Adrenal gland (tissue), 12 donors: Measurements from ENCODE around the gene NCK2. TPM values are rescaled to one million over a fixed set of nuclear protein-coding genes. Genes with fewer than 3 reads are reported as not detected.

Experiments
- DNase-seq, 7 donors: peaks; one replicate each; pipeline ENCODE4 v3.0.0-alpha.2; 2019 to 2020
- H3K27ac ChIP-seq, 5 donors: fragments of 200-600 bp; sonication (generic) in 4 of 5; 1 replicate in 3 of 5; 2 replicates in 2 of 5; pipeline versions ENCODE4 v1.5.1 to v1.8.0; 2016 to 2020; ENCODE audit warnings: mild to moderate bottlenecking in 1 of 5
- H3K27me3 ChIP-seq: fragments of 200-600 bp; 2 replicates; pipeline ENCODE4 v1.8.0; 2021
- H3K36me3 ChIP-seq, 2 donors: fragments of 200-600 bp; replicated peaks in 1 of 2; 1 replicate in 1 of 2; 2 replicates in 1 of 2; pipeline versions ENCODE4 v1.5.1 to v1.8.0; 2018 to 2022
- H3K4me1 ChIP-seq, 2 donors: fragments of 200-600 bp; replicated peaks in 1 of 2; 1 replicate in 1 of 2; 2 replicates in 1 of 2; pipeline versions ENCODE4 v1.5.1 to v1.8.0; 2018 to 2021
- H3K4me3 ChIP-seq, 4 donors: fragments of 200-600 bp; sonication (generic) in 3 of 4; one replicate each; pipeline ENCODE4 v1.5.1; 2016 to 2018
- H3K9me3 ChIP-seq, 3 donors: fragments of 200-600 bp; sonication (generic) in 1 of 3; replicated peaks in 1 of 3; 1 replicate in 2 of 3; 2 replicates in 1 of 3; pipeline versions ENCODE4 v1.5.1 to v1.8.0; 2016 to 2021
- POLR2A ChIP-seq, 2 donors: fragments of 450-650 bp; IDR thresholded peaks; one replicate each; pipeline ENCODE4 v1.6.1; 2017; ENCODE audit warnings: antibody characterized with exemption in 2 of 2, mild to moderate bottlenecking in 2 of 2, moderate library complexity in 1 of 2
- WGBS, 4 donors: extraction: QIAGEN DNeasy Blood & Tissue Kit in 2 of 4; methylation state at CpG; one replicate each; pipeline versions ENCODE4 v1.1.5 to v1.1.7; 2013 to 2017; 5-methylcytosine and 5-hydroxymethylcytosine counted together
- intact Hi-C, 2 donors: fragments of 100-400 bp; cut with DNase I; formaldehyde crosslinking; loops; one replicate each; pipeline versions ENCODE4 v1.14.1 to v1.15.0; 2022 to 2023
- polyA plus RNA-seq, 3 donors: library from polyadenylated mRNA; stranded (reverse); fragments of 200-250 nt in 2 of 3; fragments of 350-450 nt in 1 of 3; fragmentation: Illumina TruSeq in 1 of 3; extraction: RNeasy Lipid Tissue Mini Kit (QIAGEN cat#74804) in 1 of 3; gene quantifications; one replicate each; pipeline ENCODE4 v1.2.3, GENCODE V29; 2013 to 2014
- total RNA-seq, 9 donors: library from RNA; depleted of rRNA in 4 of 9; stranded (reverse); fragments of >200 nt in 4 of 9; fragments of 120-200 nt in 1 of 9; fragmentation: NEBNext Ultra II Directional in 1 of 9; extraction: Animal tissue kit (Norgen Biotek cat#: 25700) in 1 of 9; gene quantifications; one replicate each; pipeline versions ENCODE4 v1.1.0 to v1.2.4, GENCODE V29; 2013 to 2023
- TF ChIP-seq, protein P1 (sequence below), 6 experiments: fragments of 450-650 bp in 4 of 6; fragments of 200-600 bp in 2 of 6; sonication (generic) in 1 of 6; IDR thresholded peaks; 1 replicate in 5 of 6; 2 replicates in 1 of 6; pipeline versions ENCODE4 v1.5.1 to v1.8.0; 2016 to 2021; ENCODE audit warnings: antibody characterized with exemption in 6 of 6, mild to moderate bottlenecking in 2 of 6, moderate library complexity in 1 of 6
- donor health status: healthy with polysubstance abuse.
- donor health status: Bipolar disorder and iron deficiency.
- donor health status: DM: yes; HTN: yes; CAD: no.
- donor health status: DM: no; HTN: no; CAD: no.
- donor health status: DM: no; HTN: no; CAD: no.
- donor health status: DM: yes; HTN: yes; CAD: no.

Gene NCK2
- total and polyA plus RNA-seq, 12 donors = 13.7 to 56.0 (median 37.3) TPM

DNA sequence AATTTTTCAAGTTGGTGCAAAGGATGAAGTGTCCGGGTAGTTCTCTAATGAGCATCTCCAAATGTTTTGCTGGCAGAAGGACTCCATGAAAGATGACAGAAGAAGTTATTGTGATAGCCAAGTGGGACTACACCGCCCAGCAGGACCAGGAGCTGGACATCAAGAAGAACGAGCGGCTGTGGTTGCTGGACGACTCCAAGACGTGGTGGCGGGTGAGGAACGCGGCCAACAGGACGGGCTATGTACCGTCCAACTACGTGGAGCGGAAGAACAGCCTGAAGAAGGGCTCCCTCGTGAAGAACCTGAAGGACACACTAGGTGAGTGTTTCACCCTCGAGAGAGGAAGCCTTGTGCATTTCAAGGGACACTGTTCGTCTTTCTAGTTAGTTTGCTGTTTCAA is 110.3 kb downstream of the NCK2 start:
- Histone ChIP-seq H3K27ac (no peak overlapping the region), H3K36me3 (peaks cover 0 to 7% of the 10 kb centered on the region in 2 donors), H3K4me1 (peaks cover 0 to 4% of the 10 kb centered on the region in 2 donors), H3K4me3 (no peak overlapping the region), H3K27me3 (no peaks in the 10 kb centered on the region), H3K9me3 (no peaks in the 10 kb centered on the region)
- TF ChIP-seq, protein P1, sequence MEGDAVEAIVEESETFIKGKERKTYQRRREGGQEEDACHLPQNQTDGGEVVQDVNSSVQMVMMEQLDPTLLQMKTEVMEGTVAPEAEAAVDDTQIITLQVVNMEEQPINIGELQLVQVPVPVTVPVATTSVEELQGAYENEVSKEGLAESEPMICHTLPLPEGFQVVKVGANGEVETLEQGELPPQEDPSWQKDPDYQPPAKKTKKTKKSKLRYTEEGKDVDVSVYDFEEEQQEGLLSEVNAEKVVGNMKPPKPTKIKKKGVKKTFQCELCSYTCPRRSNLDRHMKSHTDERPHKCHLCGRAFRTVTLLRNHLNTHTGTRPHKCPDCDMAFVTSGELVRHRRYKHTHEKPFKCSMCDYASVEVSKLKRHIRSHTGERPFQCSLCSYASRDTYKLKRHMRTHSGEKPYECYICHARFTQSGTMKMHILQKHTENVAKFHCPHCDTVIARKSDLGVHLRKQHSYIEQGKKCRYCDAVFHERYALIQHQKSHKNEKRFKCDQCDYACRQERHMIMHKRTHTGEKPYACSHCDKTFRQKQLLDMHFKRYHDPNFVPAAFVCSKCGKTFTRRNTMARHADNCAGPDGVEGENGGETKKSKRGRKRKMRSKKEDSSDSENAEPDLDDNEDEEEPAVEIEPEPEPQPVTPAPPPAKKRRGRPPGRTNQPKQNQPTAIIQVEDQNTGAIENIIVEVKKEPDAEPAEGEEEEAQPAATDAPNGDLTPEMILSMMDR (IDR thresholded peaks at IDR 0.05) = no peak
- TF ChIP-seq POLR2A (IDR thresholded peaks at IDR 0.05) = no peak
- DNase-seq = no peak
- intact Hi-C loops = no loop called here
- 95 to 98% (median 96%) methylated on average over 16 of the region's 16 CpGs for WGBS, 4 donors

DNA sequence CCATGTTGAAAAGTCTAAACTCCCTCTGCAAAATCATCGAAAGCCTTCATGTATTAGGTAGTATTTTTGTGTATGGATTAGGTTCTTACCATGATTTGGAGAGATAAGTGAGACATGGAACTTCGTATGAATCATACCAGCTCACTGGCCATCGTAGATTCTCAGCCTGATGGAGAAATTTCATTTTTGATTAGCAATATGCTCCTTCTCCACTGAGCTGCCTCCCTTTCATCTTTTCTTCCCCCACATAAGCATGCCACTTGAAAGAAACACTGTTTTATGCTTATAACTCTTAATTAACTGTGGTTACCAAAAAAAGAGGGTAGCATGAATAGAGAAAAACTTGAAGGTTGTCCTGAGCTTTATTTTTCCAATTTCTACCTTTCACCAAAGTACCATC is 111.9 kb downstream of the NCK2 start:
- TF ChIP-seq, protein P1 (IDR thresholded peaks at IDR 0.05) = peak in 1 of 6 experiments; percentile 5
- TF ChIP-seq POLR2A (IDR thresholded peaks at IDR 0.05) = no peak
- WGBS, 4 donors = 49 to 58% (median 51%) methylated on average over 3 of the region's 3 CpGs
- peaks cover 0 to 4% of the 10 kb centered on the region in 2 donors for H3K4me1 ChIP-seq
- no peak for DNase-seq
- peaks cover 0 to 7% of the 10 kb centered on the region in 2 donors for H3K36me3 ChIP-seq
- H3K27ac ChIP-seq = peak overlapping the region in 1 of 5 donors; percentile 23
- intact Hi-C loops = no loop called here
- peak overlapping the region in 1 of 4 donors; percentile 37 for H3K4me3 ChIP-seq
- no peaks in the 10 kb centered on the region for H3K27me3 ChIP-seq
- no peaks in the 10 kb centered on the region for H3K9me3 ChIP-seq

DNA sequence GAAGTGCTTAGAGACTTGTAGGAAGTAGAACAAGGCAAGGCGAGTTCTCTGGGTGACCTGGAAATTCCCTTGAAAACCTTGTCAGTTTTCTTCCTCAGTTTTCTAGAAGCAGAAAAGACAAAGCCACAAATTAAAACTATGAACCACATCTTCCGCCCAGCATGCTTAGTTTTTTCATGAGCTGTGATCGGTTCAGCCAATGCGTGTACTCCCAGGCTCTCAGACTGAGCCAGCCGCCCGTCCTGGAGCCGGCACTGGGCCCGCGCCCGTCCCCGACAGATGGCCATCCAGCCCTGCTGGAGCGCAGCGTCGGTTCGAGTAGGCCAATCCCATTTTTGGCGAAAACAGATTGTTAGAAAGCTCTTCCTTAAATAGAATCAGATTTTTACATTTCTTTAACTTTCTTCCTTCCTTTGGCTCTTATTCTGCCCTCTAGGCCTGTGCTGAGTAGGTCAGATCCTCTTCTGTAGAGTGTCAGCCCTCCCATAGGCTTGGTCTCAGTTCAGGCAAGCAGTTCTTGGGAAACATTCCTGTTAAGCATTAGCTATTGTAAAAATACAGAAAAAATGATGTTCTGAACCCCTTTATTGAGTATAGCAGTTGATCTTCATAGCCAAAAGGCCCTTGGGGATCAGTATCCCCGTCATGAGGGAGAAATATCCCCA is 112.5 kb downstream of the NCK2 start:
- TF ChIP-seq, protein P1 (IDR thresholded peaks at IDR 0.05) = no peak
- TF ChIP-seq POLR2A (IDR thresholded peaks at IDR 0.05) = no peak
- Histone ChIP-seq H3K4me3 (no peak overlapping the region), H3K4me1 (peaks cover 0 to 4% of the 10 kb centered on the region in 2 donors), H3K9me3 (no peaks in the 10 kb centered on the region), H3K27me3 (no peaks in the 10 kb centered on the region), H3K27ac (no peak overlapping the region), H3K36me3 (peaks cover 0 to 7% of the 10 kb centered on the region in 2 donors)
- intact Hi-C loops = no loop called here
- DNase-seq = no peak
- WGBS, 4 donors = 92 to 97% (median 96%) methylated on average over 17 of the region's 17 CpGs

DNA sequence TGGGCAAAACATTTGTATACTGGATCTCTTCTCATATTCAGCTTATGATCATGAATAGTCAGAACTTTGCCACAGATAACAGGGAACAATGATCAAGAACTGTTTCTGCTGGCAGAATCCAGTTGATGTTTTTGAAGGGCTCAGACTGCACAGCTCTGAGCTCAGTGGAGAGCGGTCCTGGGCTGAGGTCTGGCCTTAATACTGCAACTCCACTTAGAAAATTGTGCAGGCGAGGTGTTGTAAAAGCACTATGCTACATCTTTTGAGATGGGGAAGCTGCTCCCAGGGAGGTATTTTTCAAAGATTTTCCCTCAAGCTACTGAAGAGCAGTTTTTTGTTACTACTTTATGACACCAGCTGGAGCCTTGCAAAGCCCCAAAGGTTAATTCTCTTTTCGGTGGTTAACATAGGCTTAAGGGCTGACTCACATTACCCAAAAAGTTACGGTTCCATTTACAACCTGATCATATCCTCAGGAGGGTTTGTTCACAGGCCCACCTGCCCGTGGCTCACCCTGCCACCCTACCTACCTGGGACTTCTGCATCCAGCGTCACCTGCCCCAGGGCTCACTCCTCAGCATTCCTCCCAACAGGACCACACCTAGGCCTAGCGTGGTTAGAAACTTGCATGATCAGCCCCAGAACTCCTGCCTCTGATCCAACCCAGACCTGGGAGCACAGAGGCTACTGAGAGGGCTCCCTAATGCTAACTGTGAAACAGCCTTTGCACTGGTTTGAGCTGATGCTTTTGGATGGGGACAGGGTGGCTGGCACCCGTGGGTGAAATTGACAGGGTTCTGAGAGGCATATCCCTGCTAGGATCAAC is 114.4 kb downstream of the NCK2 start:
- H3K36me3 ChIP-seq = peaks cover 0 to 7% of the 10 kb centered on the region in 2 donors
- peaks cover 0 to 4% of the 10 kb centered on the region in 2 donors for H3K4me1 ChIP-seq
- DNase-seq = no peak
- intact Hi-C loops = no loop called here
- TF ChIP-seq, protein P1 (IDR thresholded peaks at IDR 0.05) = no peak
- TF ChIP-seq POLR2A (IDR thresholded peaks at IDR 0.05) = no peak
- no peak overlapping the region for H3K4me3 ChIP-seq
- no peak overlapping the region for H3K27ac ChIP-seq
- H3K27me3 ChIP-seq = no peaks in the 10 kb centered on the region
- H3K9me3 ChIP-seq = no peaks in the 10 kb centered on the region
- 76 to 87% (median 81%) methylated on average over 6 to 8 of the region's 8 CpGs for WGBS, 4 donors
